Endothelial cell (in vitro differentiated cells): ENCODE data around the gene GPN2. TPM values are rescaled to one million over a fixed set of nuclear protein-coding genes. Genes with fewer than 3 reads are reported as not detected.

Experiments
- DNase-seq: peaks from one replicate; pipeline ENCODE4 v3.0.0; 2021; ENCODE audit warnings: low spot score
- H3K27ac Mint-ChIP-seq: one replicate; pipeline ENCODE4 v1.8.0; 2021; ENCODE audit warnings: mixed read lengths, inconsistent platforms; ENCODE audit not compliant: unreplicated experiment
- H3K27me3 Mint-ChIP-seq: one replicate; pipeline ENCODE4 v1.8.0; 2021; ENCODE audit warnings: mild to moderate bottlenecking, moderate library complexity, mixed read lengths, inconsistent platforms; ENCODE audit not compliant: unreplicated experiment
- H3K36me3 Mint-ChIP-seq: one replicate; pipeline ENCODE4 v1.8.0; 2021; ENCODE audit warnings: mild to moderate bottlenecking, low read depth, mixed read lengths, inconsistent platforms; ENCODE audit not compliant: unreplicated experiment
- H3K4me1 Mint-ChIP-seq: one replicate; pipeline ENCODE4 v1.8.0; 2021; ENCODE audit warnings: mild to moderate bottlenecking, mixed read lengths, inconsistent platforms; ENCODE audit not compliant: unreplicated experiment
- H3K4me3 Mint-ChIP-seq: one replicate; pipeline ENCODE4 v1.8.0; 2021; ENCODE audit warnings: mild to moderate bottlenecking, mixed read lengths, inconsistent platforms; ENCODE audit not compliant: unreplicated experiment
- H3K9me3 Mint-ChIP-seq: one replicate; pipeline ENCODE4 v1.8.0; 2021; ENCODE audit warnings: mixed read lengths, inconsistent platforms; ENCODE audit not compliant: unreplicated experiment
- CTCF ChIP-seq: fragments of 200-600 bp; sonication (generic); IDR thresholded peaks from one replicate; pipeline ENCODE4 v1.5.0; 2021; ENCODE audit warnings: antibody characterized with exemption; ENCODE audit not compliant: unreplicated experiment
- total RNA-seq: library from RNA; stranded (reverse); fragmentation: NEBNext Ultra II Directional; extraction: Animal tissue kit (Norgen Biotek cat#: 25700); gene quantifications from one replicate; pipeline ENCODE4 v1.2.1, GENCODE V29; 2021; ENCODE audit not compliant: unreplicated experiment

Gene GPN2
- total RNA-seq, 1 donor from 2014 or later, result 31.4 TPM

GRCh38 chr1:26862781-26863684 is 27.1 kb downstream of the GPN2 start, which contains the start of gene SFN:
Gene SFN (plus strand): TSS chr1:26863149. CDS start chr1:26863213, 64 bp downstream.
- Mint-ChIP-seq H3K27ac (no peak within 1 kb of the TSS), H3K4me3 (no peak within 1 kb of the TSS), H3K4me1 (peaks cover 7% of the 10 kb centered on the region), H3K27me3 (peaks cover 10% of the 10 kb centered on the region), H3K36me3 (no peaks in the 10 kb centered on the region), H3K9me3 (no peaks in the 10 kb centered on the region)
- peak; percentile 24 for TF ChIP-seq CTCF
- DNase-seq, result peak; percentile 33

GRCh38 chr1:26861889-26862378 is 28.1 kb downstream of the GPN2 start:
- TF ChIP-seq CTCF, result no peak
- DNase-seq, result no peak
- Mint-ChIP-seq H3K27me3 (peaks cover 13% of the 10 kb centered on the region), H3K4me3 (no peak overlapping the region), H3K27ac (no peak overlapping the region), H3K4me1 (peaks cover 7% of the 10 kb centered on the region), H3K36me3 (no peaks in the 10 kb centered on the region), H3K9me3 (no peaks in the 10 kb centered on the region)

GRCh38 chr1:26861286-26861701 is 28.8 kb downstream of the GPN2 start:
- no peak for TF ChIP-seq CTCF
- Mint-ChIP-seq H3K9me3 (no peaks in the 10 kb centered on the region), H3K27me3 (peaks cover 16% of the 10 kb centered on the region), H3K27ac (no peak overlapping the region), H3K36me3 (peaks cover 1% of the 10 kb centered on the region), H3K4me1 (peaks cover 7% of the 10 kb centered on the region), H3K4me3 (no peak overlapping the region)
- no peak for DNase-seq

GRCh38 chr1:26858891-26859640 is 31.0 kb downstream of the GPN2 start:
- peaks cover 7% of the 10 kb centered on the region for H3K36me3 Mint-ChIP-seq
- no peak overlapping the region for H3K27ac Mint-ChIP-seq
- H3K9me3 Mint-ChIP-seq, result no peaks in the 10 kb centered on the region
- H3K4me3 Mint-ChIP-seq, result no peak overlapping the region
- H3K4me1 Mint-ChIP-seq, result peaks cover under 1% of the 10 kb centered on the region
- H3K27me3 Mint-ChIP-seq, result peaks cover 11% of the 10 kb centered on the region
- no peak for TF ChIP-seq CTCF
- DNase-seq, result no peak
